ENCODE data around the gene PRKCD.
"Not testable (repeated sequence)": the region's sequence is repeated elsewhere in the genome, so short reads cannot be mapped to it uniquely, and the experiment has no call there.

The PRKCD gene

GRCh38 chr3:53137835-53138446 lies 23.1 kb upstream of the PRKCD start:
- in situ Hi-C loops (cut with MboI; ENCODE audit: low sequenced_read_pairs): no loop called here

GRCh38 chr3:53139906-53140846 lies 20.8 kb upstream of the PRKCD start:
- in situ Hi-C loops (cut with MboI; ENCODE audit: low sequenced_read_pairs): no loop called here

- in situ Hi-C loops (cut with MboI; ENCODE audit: low sequenced_read_pairs): no loop called here
These were observed 19.9 kb upstream of the PRKCD start for GRCh38 chr3:53140847-53141845.

- in situ Hi-C loops (cut with MboI; ENCODE audit: low sequenced_read_pairs): no loop called here
These were observed 18.0 kb upstream of the PRKCD start for GRCh38 chr3:53142986-53143385.

GRCh38 chr3:53144446-53144845 lies 16.6 kb upstream of the PRKCD start:
- in situ Hi-C loops (cut with MboI; ENCODE audit: low sequenced_read_pairs): no loop called here

- in situ Hi-C loops (cut with MboI; ENCODE audit: low sequenced_read_pairs): no loop called here
These were observed 15.9 kb upstream of the PRKCD start for GRCh38 chr3:53144862-53145712.

GRCh38 chr3:53145713-53146080 lies 15.3 kb upstream of the PRKCD start:
- in situ Hi-C loops (cut with MboI; ENCODE audit: low sequenced_read_pairs): no loop called here

GRCh38 chr3:53146319-53146891 lies 14.6 kb upstream of the PRKCD start:
- in situ Hi-C loops (cut with MboI; ENCODE audit: low sequenced_read_pairs): no loop called here

- in situ Hi-C loops (cut with MboI; ENCODE audit: low sequenced_read_pairs): no loop called here
These were observed 13.7 kb upstream of the PRKCD start for GRCh38 chr3:53147151-53147902.

- in situ Hi-C loops (cut with MboI; ENCODE audit: low sequenced_read_pairs): no loop called here
These were observed 13.1 kb upstream of the PRKCD start for GRCh38 chr3:53147903-53148400.

GRCh38 chr3:53149006-53149690 lies 11.9 kb upstream of the PRKCD start:
- in situ Hi-C loops (cut with MboI; ENCODE audit: low sequenced_read_pairs): no loop called here

- in situ Hi-C loops (cut with MboI; ENCODE audit: low sequenced_read_pairs): no loop called here
These were observed 11.3 kb upstream of the PRKCD start for GRCh38 chr3:53149699-53150098.

GRCh38 chr3:53150247-53151085 lies 10.5 kb upstream of the PRKCD start:
- in situ Hi-C loops (cut with MboI; ENCODE audit: low sequenced_read_pairs): no loop called here

- in situ Hi-C loops (cut with MboI; ENCODE audit: low sequenced_read_pairs): not testable (repeated sequence)
These were observed 9.9 kb upstream of the PRKCD start for GRCh38 chr3:53151086-53151438.

- in situ Hi-C loops (cut with MboI; ENCODE audit: low sequenced_read_pairs): no loop called here
These were observed 9.5 kb upstream of the PRKCD start for GRCh38 chr3:53151465-53151864.

GRCh38 chr3:53151870-53152660 lies 8.9 kb upstream of the PRKCD start:
- in situ Hi-C loops (cut with MboI; ENCODE audit: low sequenced_read_pairs): no loop called here

Measured in HL-60/S4 (cell line).